ENCODE results near the gene NAV1. TPM values are rescaled to one million over a fixed set of nuclear protein-coding genes. Genes with fewer than 3 reads are reported as not detected.

Gene NAV1
- total RNA-seq, 1 experiment from 2014 or later, result 51.0 TPM

- Mint-ChIP-seq H3K4me3 (no peak overlapping the region), H3K4me1 (peaks cover 7% of the 10 kb centered on the region; the same call in 1 of the 2 replicates), H3K9me3 (no peaks in the 10 kb centered on the region), H3K27ac (no peak overlapping the region), H3K36me3 (no peaks in the 10 kb centered on the region), H3K27me3 (ENCODE audit: low read depth) (no peaks in the 10 kb centered on the region; the same call in 1 of the 2 replicates)
- ChIA-PET POLR2A (no interaction called here), CTCF (interaction anchor here (1.0 to 2.4 kb wide), 2 partner anchors 127 to 227 kb away, joined by 3 to 10 read pairs; no protein-coding TSS in a partner anchor)
- DNase-seq (ENCODE audit: low spot score) (no peak), ATAC-seq (no peak)
- TF ChIP-seq STAT6 (CRISPR knock-in tag; conservative IDR thresholded peaks at IDR 0.05; ENCODE audit: low read depth) (no peak), ZNF263 (CRISPR knock-in tag; IDR thresholded peaks at IDR 0.05; ENCODE audit: low read depth) (no peak), FOXK1 (CRISPR knock-in tag; IDR thresholded peaks at IDR 0.05) (no peak), ZNF532 (CRISPR knock-in tag; IDR thresholded peaks at IDR 0.05; ENCODE audit: borderline replicate concordance) (no peak), USF1 (CRISPR knock-in tag; IDR thresholded peaks at IDR 0.05) (no peak), AFF4 (CRISPR knock-in tag; IDR thresholded peaks at IDR 0.05; ENCODE audit: borderline replicate concordance) (no peak), TCF7 (CRISPR knock-in tag; IDR thresholded peaks at IDR 0.05; ENCODE audit: low read depth) (no peak), ZNF232 (CRISPR knock-in tag; IDR thresholded peaks at IDR 0.05) (no peak)
These were observed 27.5 kb downstream of the NAV1 start for GRCh38 chr1:201566529-201566823.

- H3K27me3 Mint-ChIP-seq (ENCODE audit: low read depth), result no peaks in the 10 kb centered on the region; the same call in 1 of the 2 replicates
- POLR2A ChIA-PET, result no interaction called here
- TF ChIP-seq CREM (CRISPR knock-in tag; IDR thresholded peaks at IDR 0.05) (no peak), NFE2L1 (CRISPR knock-in tag; IDR thresholded peaks at IDR 0.05) (no peak), CREB1 (CRISPR knock-in tag; IDR thresholded peaks at IDR 0.05) (no peak), ZNF263 (CRISPR knock-in tag; IDR thresholded peaks at IDR 0.05; ENCODE audit: low read depth) (no peak), IRF2 (CRISPR knock-in tag; IDR thresholded peaks at IDR 0.05; ENCODE audit: borderline replicate concordance, low read depth) (no peak), ZNF281 (CRISPR knock-in tag; IDR thresholded peaks at IDR 0.05) (no peak), ZNF396 (CRISPR knock-in tag; IDR thresholded peaks at IDR 0.05; ENCODE audit: borderline replicate concordance) (no peak), ZNF425 (CRISPR knock-in tag; conservative IDR thresholded peaks at IDR 0.05) (no peak), SMAD4 (CRISPR knock-in tag; IDR thresholded peaks at IDR 0.05) (no peak)
- no peak for DNase-seq (ENCODE audit: low spot score)
- no peak overlapping the region for H3K4me3 Mint-ChIP-seq
- peak; percentile 28; the same call in 1 of the 2 replicates for ATAC-seq
- CTCF ChIA-PET, result interaction anchor here (0.6 to 2.5 kb wide), 5 partner anchors 103 to 226 kb away, joined by 3 to 11 read pairs (median 3); no protein-coding TSS in a partner anchor
- peaks cover 7% of the 10 kb centered on the region; the same call in 1 of the 2 replicates for H3K4me1 Mint-ChIP-seq
- no peaks in the 10 kb centered on the region for H3K9me3 Mint-ChIP-seq
- H3K27ac Mint-ChIP-seq, result no peak overlapping the region
- H3K36me3 Mint-ChIP-seq, result no peaks in the 10 kb centered on the region
These were observed 28.2 kb downstream of the NAV1 start for GRCh38 chr1:201566933-201567801.
